ENCODE results near the gene RHOT1.
"Not testable (repeated sequence)": the region's sequence is repeated elsewhere in the genome, so short reads cannot be mapped to it uniquely, and the experiment has no call there.

The RHOT1 gene

GRCh38 chr17:32240750-32241149 is 98.4 kb downstream of the RHOT1 start:
- no peak for DNase-seq

- no peak for DNase-seq
Measured at GRCh38 chr17:32241640-32242039, 99.3 kb downstream of the RHOT1 start.

DNA sequence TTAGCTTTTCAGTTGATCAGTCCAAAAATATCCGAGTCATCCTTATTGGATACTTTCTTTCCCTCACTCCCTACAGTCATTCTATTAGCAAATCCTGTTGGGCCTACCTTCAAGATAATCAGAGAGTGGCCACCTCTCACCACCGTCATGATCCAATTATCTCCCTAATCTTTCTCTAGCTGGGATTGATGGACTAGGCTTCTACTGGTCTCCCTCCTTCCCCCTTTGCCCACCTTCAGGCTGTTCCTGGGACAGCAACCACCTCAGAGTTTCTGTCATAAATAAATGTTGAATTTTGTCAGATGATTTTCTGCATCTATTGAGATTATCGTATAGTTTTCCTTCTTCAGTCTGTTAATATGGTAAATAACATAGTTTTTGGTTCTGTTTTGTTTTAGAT is 107.2 kb downstream of the RHOT1 start:
- no peak for DNase-seq

DNA sequence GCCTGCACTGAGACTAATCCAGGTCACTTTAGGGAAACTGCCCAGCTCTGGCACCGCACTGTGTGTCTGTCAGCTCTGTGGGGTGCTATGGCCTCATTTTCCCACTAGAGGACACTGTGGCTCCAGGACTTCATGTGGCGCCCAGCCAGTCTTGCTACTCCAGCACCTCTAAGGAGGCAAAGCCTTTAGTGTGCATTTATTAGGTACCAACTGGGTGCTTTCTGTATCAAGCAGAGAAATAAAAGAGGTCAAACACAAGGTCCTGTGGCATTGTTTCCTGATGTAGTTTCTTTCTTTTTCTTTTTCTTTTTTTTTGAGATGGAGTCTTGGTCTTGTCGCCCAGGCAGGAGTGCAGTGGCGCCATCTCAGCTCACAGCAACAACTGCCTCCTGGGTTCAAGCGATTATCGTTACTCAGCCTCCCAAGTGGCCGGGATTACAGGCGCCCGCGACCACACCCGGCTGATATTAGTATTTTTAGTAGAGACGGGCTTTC is 110.9 kb downstream of the RHOT1 start:
- DNase-seq = peak; percentile 49

GRCh38 chr17:32256012-32256700 is 113.9 kb downstream of the RHOT1 start:
- no peak for DNase-seq

DNA sequence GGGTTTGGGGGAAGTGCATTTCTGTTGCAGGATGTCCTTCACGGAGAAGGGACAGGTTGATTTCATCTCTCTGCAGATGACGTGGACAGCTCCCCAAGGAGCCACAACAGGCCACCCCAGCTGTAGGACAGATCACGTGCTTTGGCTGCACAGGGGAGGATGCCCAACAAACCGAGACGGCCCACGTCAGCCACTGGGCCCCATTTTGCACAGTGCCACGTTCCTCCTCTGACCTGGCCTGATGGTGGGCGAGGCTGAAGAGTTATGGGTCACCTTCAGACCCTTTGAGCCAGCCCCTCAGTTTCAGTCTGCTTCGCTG is 114.4 kb downstream of the RHOT1 start:
- DNase-seq = no peak

GRCh38 chr17:32258383-32259140 is 116.3 kb downstream of the RHOT1 start:
- DNase-seq = no peak

- no peak for DNase-seq
Measured at GRCh38 chr17:32259586-32259985, 117.3 kb downstream of the RHOT1 start.

DNA sequence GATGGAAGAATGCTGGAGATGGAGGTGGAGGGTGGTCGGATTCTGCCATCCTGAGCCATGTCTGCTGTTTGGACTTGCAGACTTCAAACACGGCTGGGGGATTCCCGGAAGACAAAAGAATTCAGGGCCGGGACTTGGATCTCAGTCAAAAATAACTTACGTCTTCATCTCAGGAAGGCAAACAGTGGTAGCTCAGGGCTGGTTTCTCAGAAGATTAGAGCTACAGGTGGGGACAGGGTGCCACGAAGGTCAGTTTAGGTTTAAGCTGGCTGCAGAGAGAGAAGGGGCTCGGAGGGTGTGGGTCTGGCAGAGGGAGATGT is 119.1 kb downstream of the RHOT1 start:
- no peak for DNase-seq

DNA sequence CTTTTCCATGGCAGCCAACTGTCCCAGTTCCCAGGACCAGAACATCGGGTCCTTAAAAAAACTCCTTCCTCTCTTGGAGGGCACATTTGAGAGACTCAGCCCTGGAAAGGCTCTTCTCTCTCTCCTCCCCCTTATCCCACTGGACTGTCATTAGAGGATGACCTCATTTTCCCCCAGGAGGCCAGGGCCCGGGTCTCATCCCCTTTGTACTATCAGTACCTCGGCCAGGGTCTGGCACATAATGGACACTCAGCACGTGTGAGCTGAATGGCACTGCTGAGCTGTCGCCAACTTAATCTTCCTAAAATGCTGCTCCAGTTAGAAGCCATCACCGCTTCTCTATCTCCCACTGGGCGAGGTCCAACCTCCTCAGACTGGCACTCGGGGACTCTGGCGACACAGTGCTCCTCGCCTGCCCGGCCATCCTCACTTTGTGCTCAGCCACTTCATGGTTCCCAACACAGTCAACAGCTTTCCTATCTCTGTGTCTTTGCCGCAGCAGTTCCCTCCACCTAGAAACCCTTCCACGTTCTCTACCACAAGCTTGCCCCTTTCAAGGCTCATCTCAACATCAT is 119.7 kb downstream of the RHOT1 start:
- DNase-seq = no peak

- DNase-seq = not testable (repeated sequence)
Measured at GRCh38 chr17:32263515-32263914, 121.2 kb downstream of the RHOT1 start.

DNA sequence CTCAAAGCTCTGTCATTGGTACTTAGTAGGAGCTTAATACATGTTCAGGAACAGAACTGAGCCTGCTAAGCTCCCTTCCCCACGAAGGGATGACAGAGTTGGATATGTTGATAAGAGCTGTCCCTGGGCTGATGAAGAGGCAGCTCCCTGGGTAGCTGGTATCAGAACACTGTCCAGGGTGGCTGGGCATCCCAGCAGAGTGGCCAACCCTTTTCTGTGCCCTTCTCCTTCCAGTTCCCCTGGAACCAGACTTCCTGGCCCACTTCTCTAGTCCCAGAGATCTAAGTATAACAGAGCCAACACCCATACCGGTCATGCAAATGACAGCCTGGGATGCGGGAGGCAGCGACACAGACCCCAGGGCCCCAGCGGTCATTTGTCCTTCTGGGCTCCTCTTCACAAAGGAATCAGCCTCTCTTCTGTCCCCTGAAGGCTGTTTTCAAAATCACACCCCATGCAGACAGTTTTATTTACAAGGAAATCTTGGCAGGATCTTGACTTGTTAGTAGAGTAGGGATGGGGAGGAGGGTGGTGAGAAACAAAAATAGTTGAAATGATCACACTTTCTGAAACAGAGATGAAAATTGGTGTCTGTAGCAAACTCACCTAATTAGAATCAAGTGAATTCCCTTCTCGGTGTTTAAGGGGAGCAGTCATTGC is 122.0 kb downstream of the RHOT1 start:
- DNase-seq = no peak

DNA sequence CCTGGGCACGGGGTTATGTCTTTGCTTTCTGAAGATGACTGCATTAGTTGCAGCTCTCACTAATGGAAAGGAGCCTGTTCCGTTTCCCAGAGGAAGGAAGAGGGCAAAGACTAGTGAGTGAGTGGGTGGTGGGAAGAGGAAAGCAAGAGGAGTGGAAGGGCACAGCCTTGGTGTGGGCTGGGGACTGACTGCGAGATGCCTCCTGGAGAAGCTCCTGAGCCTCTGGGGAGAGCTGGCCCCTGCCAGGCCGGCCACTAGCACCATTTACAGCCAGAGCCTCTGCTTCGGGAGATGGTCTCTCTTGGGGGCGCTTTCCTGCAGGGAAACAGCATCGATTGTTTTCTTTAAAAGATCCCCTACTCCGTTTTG is 122.5 kb downstream of the RHOT1 start:
- DNase-seq = no peak

GRCh38 chr17:32265192-32265923 is 123.1 kb downstream of the RHOT1 start, which contains the start of gene RHBDL3:
RHBDL3 (plus strand) TSS chr17:32265832; CDS start chr17:32266190, 358 bp downstream.
- peak; percentile 6 for DNase-seq

- no peak for DNase-seq
Measured at GRCh38 chr17:32266051-32266388, 123.7 kb downstream of the RHOT1 start.

- peak; percentile 25 for DNase-seq
Measured at GRCh38 chr17:32266389-32267301, 124.3 kb downstream of the RHOT1 start.

- DNase-seq = peak; percentile 14
Measured at GRCh38 chr17:32267690-32268205, 125.4 kb downstream of the RHOT1 start.

DNA sequence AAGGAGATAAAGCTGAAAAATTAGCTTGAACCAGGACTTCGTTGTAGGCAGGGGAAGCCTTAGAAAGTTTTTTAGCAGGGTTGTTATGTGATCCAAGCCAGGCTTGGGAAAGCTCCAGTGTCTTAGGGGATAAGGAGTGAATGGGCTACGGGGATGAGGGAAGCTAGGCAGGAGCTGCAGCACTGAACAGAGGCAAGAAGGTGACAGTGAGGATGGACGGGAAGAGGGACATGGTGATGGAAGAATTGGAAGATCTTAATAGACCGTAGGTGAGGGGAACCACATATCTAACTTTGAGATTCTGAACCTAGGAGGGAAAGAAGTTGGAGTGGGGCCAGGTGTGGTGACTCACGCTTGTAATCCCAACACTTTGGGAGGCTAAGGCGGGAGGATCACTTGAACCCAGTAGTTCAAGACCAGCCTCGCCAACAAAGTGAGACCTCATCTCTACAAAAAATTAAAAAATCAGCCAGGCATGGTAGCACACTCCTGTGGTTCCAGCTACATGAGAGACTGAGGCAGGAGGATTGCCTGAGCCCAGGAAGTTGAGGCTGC is 126.5 kb downstream of the RHOT1 start:
- DNase-seq = no peak

GRCh38 chr17:32269377-32269776 is 127.1 kb downstream of the RHOT1 start:
- DNase-seq = no peak

DNA sequence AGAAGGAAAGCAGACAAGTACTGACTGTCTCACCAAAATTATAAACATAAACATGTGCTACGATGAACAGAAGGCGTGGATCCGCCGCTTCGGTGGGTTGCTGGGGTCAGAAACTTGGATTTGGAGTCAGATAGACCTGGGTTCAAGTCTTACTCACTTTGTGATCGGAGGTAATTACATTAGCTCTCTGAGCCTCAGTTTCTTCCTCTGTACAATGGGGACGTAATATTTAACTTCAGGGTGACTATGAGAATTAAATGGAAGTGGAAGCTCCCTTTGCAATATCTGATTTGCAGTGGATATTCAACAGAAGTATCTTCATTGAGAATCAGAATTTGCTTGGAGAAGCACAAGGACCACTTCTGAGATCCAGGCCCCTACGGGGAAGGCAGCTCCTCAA is 129.5 kb downstream of the RHOT1 start:
- no peak for DNase-seq

DNA sequence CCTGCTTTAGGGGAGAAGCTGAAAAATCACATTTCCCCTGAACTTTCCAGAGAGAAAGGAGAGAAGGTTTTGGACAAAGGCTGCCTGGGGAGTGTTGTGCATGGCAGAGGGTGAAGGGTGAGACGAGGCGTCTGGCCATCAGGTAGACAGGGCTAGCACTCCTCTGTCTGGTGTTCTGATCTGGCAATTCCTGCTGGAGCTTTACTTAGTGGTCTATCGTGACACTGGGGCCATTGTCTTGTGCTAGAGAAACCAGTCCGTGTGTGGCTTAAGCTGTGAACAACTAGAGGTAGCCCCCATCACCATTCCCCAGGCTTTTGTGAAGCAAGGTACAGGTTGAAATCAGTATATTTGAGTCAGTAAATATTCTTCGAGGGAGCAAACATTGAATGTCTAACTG is 131.8 kb downstream of the RHOT1 start:
- DNase-seq = no peak

- DNase-seq = no peak
Measured at GRCh38 chr17:32274643-32275042, 132.3 kb downstream of the RHOT1 start.

Measured in stimulated activated naive CD4-positive, alpha-beta T cell treated with Interleukin-2 at 50 U/mL for 16 hours (primary cell).